Stimulated activated CD8-positive, alpha-beta memory T cell treated with anti-CD3 and anti-CD28 coated beads, Interleukin-15, amount 100 ng/mL, for 1 hour (primary cell): ENCODE measurements around the gene LY6G5C.

Experiments used
- DNase-seq: peaks from one replicate; pipeline ENCODE4 v3.0.0-alpha.2; 2020; ENCODE audit warnings: low read depth

Gene LY6G5C

GRCh38 chr6:31680226-31681134 is at the start of gene LY6G5C:
Gene LY6G5C, minus strand, starts transcription at chr6:31681067. Its CDS starts 694 bp downstream, at chr6:31680373.
- no peak for DNase-seq

GRCh38 chr6:31729979-31730630 is 49.2 kb upstream of the LY6G5C start:
- no peak for DNase-seq

GRCh38 chr6:31729515-31729978 is 48.7 kb upstream of the LY6G5C start:
- peak; percentile 69 for DNase-seq

- DNase-seq = no peak
These were observed 48.1 kb upstream of the LY6G5C start, which contains the start of gene DDAH2 for GRCh38 chr6:31728767-31729514. Gene DDAH2, minus strand, starts transcription at chr6:31729299. Its CDS starts 138 bp downstream, at chr6:31729161.

GRCh38 chr6:31727717-31728671 is 47.1 kb upstream of the LY6G5C start:
- no peak for DNase-seq

GRCh38 chr6:31727034-31727716 is 46.3 kb upstream of the LY6G5C start:
- DNase-seq = no peak

GRCh38 chr6:31725502-31726350 is 44.9 kb upstream of the LY6G5C start:
- no peak for DNase-seq

GRCh38 chr6:31723980-31724691 is 43.3 kb upstream of the LY6G5C start:
- DNase-seq = no peak

GRCh38 chr6:31723245-31723979 is 42.5 kb upstream of the LY6G5C start, which contains the start of gene MPIG6B:
Gene MPIG6B, plus strand, starts transcription at chr6:31723373. Its CDS starts 11 bp downstream, at chr6:31723384.
- DNase-seq = no peak

GRCh38 chr6:31722173-31722572 is 41.3 kb upstream of the LY6G5C start:
- no peak for DNase-seq

GRCh38 chr6:31721351-31722020 is 40.6 kb upstream of the LY6G5C start, which contains the start of gene LY6G6C:
Gene LY6G6C, minus strand, starts transcription at chr6:31721746. Its CDS starts 67 bp downstream, at chr6:31721679.
- DNase-seq = no peak

- no peak for DNase-seq
These were observed 39.4 kb upstream of the LY6G5C start for GRCh38 chr6:31720196-31720770.

- DNase-seq = no peak
These were observed 38.1 kb upstream of the LY6G5C start for GRCh38 chr6:31719001-31719400.

GRCh38 chr6:31718265-31718664 is 37.4 kb upstream of the LY6G5C start:
- no peak for DNase-seq

GRCh38 chr6:31717499-31718222 is 36.8 kb upstream of the LY6G5C start:
- DNase-seq = no peak
